Esophagus mucosa (tissue), 1 donor: Measurements from ENCODE around the gene DBET. TPM values are rescaled to one million over a fixed set of nuclear protein-coding genes. Genes with fewer than 3 reads are reported as not detected.
"Not testable (repeated sequence)": the region's sequence is repeated elsewhere in the genome, so short reads cannot be mapped to it uniquely, and the experiment has no call there.

Experiments
- ATAC-seq: fragments of 200-7000 bp; cut with Tn5 transposase; one replicate; pipeline ENCODE4 v1.9.1; 2020
- total RNA-seq: library from RNA; stranded (reverse); gene quantifications from one replicate; pipeline ENCODE4 v1.2.4, GENCODE V29; 2023
- donor health status: DM: yes; HTN: yes; CAD: no.

Gene DBET
- total RNA-seq, result not detected

GRCh38 chr4:190064342-190064741 is at the start of gene DBET:
DBET (plus strand) TSS chr4:190064502.
- not testable (repeated sequence) for ATAC-seq

- peak; percentile 35 for ATAC-seq
These were observed 49.3 kb upstream of the DBET start for GRCh38 chr4:190014771-190015537.

- ATAC-seq, result no peak
These were observed 48.5 kb upstream of the DBET start for GRCh38 chr4:190015538-190016368.

- no peak for ATAC-seq
These were observed 47.7 kb upstream of the DBET start for GRCh38 chr4:190016369-190017289.

- no peak for ATAC-seq
These were observed 46.7 kb upstream of the DBET start for GRCh38 chr4:190017357-190018200.

- no peak for ATAC-seq
These were observed 45.9 kb upstream of the DBET start for GRCh38 chr4:190018201-190018920.

- ATAC-seq, result no peak
These were observed 45.1 kb upstream of the DBET start for GRCh38 chr4:190019023-190019858.

GRCh38 chr4:190019859-190020463 is 44.3 kb upstream of the DBET start:
- ATAC-seq, result not testable (repeated sequence)

GRCh38 chr4:190020790-190021717 is 43.2 kb upstream of the DBET start:
- ATAC-seq, result peak; percentile 66

GRCh38 chr4:190021973-190022372 is 42.3 kb upstream of the DBET start:
- not testable (repeated sequence) for ATAC-seq

- peak; percentile 68 for ATAC-seq
These were observed 41.6 kb upstream of the DBET start for GRCh38 chr4:190022614-190023281.

GRCh38 chr4:190027156-190027555 is 37.1 kb upstream of the DBET start, which contains the start of gene FRG2:
FRG2 (minus strand) TSS chr4:190027256; CDS start chr4:190027204, 52 bp downstream.
- ATAC-seq, result not testable (repeated sequence)

GRCh38 chr4:190031264-190031663 is 33.0 kb upstream of the DBET start:
- not testable (repeated sequence) for ATAC-seq

GRCh38 chr4:190037704-190038388 is 26.5 kb upstream of the DBET start:
- not testable (repeated sequence) for ATAC-seq

GRCh38 chr4:190040873-190041272 is 23.4 kb upstream of the DBET start:
- ATAC-seq, result not testable (repeated sequence)

GRCh38 chr4:190047627-190048026 is 16.7 kb upstream of the DBET start:
- ATAC-seq, result not testable (repeated sequence)
